ENCODE measurements around the gene ZP2.

ZP2 gene

DNA sequence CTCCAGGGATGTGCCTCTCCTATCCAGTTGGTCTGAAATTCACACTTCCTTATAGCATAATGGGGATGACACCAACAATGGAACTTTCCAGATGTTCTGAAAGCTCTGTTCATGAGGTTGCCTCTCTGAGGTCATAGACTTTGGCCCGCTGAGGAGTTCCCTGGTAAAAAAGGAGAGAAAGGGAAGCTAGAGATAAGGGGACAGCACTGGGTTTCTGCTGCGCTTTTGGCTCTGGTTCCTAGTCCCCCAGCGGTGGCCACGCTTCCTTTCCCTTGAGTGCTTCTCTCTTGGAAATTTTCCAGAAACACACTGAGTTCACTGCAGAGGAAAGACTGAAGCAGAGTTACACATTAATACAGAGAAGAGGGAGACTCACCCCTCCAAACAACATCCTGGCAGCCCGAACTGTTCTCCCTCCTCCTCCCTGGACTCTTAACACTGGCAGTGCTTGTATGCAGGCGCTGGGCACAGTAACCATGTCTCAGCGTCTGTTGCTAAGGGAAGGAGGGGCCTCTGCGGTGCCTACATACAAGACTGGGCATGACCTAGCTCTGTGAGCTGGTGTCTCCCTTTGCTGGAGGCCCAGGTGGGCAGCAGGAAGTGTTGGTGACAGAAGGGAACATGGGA, 60.9 kb downstream of the ZP2 start, which contains the start of gene DNAH3:
Gene DNAH3 (minus strand): TSS at position 472 of the 627 bp plus-strand sequence. CDS start 527 bp downstream, outside the sequence.
- Histone ChIP-seq H3F3A (ENCODE audit: control insufficient read depth, insufficient read depth) (no peaks in the 10 kb centered on the region), H3K4me3 (ENCODE audit: low read length) (no peak within 1 kb of the TSS), H4K20me1 (ENCODE audit: control insufficient read depth, insufficient read depth, low read depth, low read length) (no peaks in the 10 kb centered on the region), H3K9me2 (replicated peaks; ENCODE audit: control insufficient read depth, low read length) (no peaks in the 10 kb centered on the region), H3K27ac (ENCODE audit: low read depth, low read length) (no peak within 1 kb of the TSS), H3K36me3 (ENCODE audit: control insufficient read depth, low read length) (no peaks in the 10 kb centered on the region), H3K9me3 (ENCODE audit: control insufficient read depth, insufficient read depth, low read length) (no peaks in the 10 kb centered on the region), H3K4me2 (ENCODE audit: low read length) (no peak within 1 kb of the TSS), H3K27me3 (ENCODE audit: control insufficient read depth, low read length) (peaks cover 14% of the 10 kb centered on the region), H3K4me1 (ENCODE audit: control insufficient read depth, low read length) (no peaks in the 10 kb centered on the region), H3K79me2 (ENCODE audit: control insufficient read depth, low read length) (no peaks in the 10 kb centered on the region)
- TF ChIP-seq, protein P1, sequence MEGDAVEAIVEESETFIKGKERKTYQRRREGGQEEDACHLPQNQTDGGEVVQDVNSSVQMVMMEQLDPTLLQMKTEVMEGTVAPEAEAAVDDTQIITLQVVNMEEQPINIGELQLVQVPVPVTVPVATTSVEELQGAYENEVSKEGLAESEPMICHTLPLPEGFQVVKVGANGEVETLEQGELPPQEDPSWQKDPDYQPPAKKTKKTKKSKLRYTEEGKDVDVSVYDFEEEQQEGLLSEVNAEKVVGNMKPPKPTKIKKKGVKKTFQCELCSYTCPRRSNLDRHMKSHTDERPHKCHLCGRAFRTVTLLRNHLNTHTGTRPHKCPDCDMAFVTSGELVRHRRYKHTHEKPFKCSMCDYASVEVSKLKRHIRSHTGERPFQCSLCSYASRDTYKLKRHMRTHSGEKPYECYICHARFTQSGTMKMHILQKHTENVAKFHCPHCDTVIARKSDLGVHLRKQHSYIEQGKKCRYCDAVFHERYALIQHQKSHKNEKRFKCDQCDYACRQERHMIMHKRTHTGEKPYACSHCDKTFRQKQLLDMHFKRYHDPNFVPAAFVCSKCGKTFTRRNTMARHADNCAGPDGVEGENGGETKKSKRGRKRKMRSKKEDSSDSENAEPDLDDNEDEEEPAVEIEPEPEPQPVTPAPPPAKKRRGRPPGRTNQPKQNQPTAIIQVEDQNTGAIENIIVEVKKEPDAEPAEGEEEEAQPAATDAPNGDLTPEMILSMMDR (IDR thresholded peaks at IDR 0.05; ENCODE audit: low read depth, low read length, poor library complexity, severe bottlenecking), result no peak
- no peak for TF ChIP-seq EZH2phosphoT487 (IDR thresholded peaks at IDR 0.05; ENCODE audit: borderline replicate concordance, low read length)
